ENCODE results near the gene MACIR. TPM values are rescaled to one million over a fixed set of nuclear protein-coding genes. Genes with fewer than 3 reads are reported as not detected.

Gene MACIR
- total RNA-seq, 4 donors from 2014 or later = 12.2 to 41.7 (median 19.5) TPM

DNA sequence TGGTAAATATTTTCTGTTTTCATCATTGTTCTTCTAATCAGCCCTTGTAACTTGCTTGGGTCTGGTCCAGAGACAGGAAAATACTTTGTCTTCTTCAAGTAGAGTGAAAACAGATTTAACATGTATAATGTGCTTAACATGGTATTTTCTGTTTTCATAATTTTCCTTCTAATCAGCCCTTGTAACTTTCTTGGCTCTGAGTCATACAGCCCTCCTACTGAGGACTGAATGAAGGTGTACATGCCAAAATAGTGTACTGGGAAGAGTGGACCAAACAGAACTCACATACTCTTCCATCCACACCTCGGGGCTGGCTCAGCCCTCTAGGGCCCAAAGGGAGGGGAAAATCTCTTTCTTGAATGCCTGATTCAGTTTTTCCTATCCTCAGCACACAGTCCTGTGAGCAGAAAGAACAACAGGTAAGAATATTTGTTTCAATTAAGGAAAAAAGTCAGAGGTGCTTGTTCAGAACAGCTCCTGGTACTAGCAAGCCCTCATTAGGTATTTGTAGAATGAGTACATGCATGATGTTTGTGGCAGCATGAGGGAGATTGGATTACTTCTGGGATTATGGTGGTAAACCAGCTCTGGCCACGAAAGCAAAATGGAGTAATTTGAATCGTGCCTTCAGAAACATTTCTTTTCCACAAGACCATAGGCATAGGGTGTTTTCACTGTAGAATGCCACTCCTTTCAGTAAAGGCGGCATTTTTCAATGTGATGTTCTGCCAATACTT, 24.2 kb upstream of the MACIR start:
- TF ChIP-seq, protein P1, sequence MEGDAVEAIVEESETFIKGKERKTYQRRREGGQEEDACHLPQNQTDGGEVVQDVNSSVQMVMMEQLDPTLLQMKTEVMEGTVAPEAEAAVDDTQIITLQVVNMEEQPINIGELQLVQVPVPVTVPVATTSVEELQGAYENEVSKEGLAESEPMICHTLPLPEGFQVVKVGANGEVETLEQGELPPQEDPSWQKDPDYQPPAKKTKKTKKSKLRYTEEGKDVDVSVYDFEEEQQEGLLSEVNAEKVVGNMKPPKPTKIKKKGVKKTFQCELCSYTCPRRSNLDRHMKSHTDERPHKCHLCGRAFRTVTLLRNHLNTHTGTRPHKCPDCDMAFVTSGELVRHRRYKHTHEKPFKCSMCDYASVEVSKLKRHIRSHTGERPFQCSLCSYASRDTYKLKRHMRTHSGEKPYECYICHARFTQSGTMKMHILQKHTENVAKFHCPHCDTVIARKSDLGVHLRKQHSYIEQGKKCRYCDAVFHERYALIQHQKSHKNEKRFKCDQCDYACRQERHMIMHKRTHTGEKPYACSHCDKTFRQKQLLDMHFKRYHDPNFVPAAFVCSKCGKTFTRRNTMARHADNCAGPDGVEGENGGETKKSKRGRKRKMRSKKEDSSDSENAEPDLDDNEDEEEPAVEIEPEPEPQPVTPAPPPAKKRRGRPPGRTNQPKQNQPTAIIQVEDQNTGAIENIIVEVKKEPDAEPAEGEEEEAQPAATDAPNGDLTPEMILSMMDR (IDR thresholded peaks at IDR 0.05; ENCODE audit: low read depth) = no peak

DNA sequence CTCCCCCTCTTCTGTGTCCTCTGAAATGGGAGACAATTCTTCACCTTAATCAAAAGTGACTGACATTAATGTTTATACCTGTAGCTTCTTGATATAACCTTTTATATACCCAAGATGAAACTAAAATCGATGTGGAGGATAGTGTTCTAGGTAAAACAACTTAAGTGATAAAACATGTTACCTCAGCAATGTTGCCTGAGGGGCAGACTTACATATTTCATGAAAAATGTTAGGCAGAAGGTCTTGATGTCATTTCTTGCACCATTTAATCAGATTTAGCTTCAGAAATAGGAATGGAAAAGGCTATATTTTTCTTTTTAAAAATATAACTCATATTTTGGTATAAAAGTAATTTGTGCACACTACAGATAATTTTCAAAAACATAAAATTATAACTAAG, 22.7 kb upstream of the MACIR start:
- TF ChIP-seq, protein P1 (IDR thresholded peaks at IDR 0.05; ENCODE audit: low read depth) = no peak

DNA sequence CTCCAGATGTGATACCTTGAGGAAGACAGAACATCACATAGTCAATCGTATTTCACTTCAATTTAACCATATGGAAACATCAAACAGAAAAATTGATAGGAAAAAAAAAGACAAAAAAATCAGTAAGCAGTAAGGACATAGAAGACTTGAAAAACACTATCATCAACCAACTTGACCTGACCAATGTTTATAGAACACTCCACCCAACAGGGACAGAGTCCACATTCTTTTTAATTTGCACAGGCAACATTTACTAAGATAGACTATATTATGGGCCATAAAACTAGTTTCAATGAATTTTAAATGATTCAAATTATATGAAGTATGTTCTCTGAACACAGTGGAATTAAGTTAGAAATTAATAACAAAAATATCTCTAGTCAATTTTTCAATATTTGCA, 20.8 kb upstream of the MACIR start:
- TF ChIP-seq, protein P1 (IDR thresholded peaks at IDR 0.05; ENCODE audit: low read depth) = no peak

GRCh38 chr5:103243665-103244064, 14.9 kb upstream of the MACIR start:
- TF ChIP-seq, protein P1 (IDR thresholded peaks at IDR 0.05; ENCODE audit: low read depth) = no peak

DNA sequence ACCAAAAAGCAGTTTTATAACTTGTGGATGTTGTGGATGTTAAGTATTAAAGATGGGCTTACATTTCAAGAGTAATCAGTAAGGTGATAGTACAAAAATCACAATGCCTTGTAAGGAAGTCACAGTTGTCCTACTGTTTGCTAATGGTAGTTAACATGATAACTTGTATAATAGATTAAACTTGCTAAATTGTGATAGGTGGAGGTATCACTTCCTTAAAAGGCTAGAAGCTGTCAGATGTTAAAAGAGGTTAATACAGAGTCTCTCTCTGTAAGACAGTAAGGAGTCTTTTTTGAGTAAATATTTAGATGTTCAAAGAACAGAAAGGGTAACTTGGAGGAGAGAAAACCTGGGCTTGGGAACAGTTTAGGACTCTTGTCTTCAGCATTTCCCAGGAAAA, 14.2 kb upstream of the MACIR start:
- TF ChIP-seq, protein P1 (IDR thresholded peaks at IDR 0.05; ENCODE audit: low read depth) = no peak

- TF ChIP-seq, protein P1 (IDR thresholded peaks at IDR 0.05; ENCODE audit: low read depth) = no peak
Observed at GRCh38 chr5:103245761-103246160, 12.8 kb upstream of the MACIR start.

- TF ChIP-seq, protein P1 (IDR thresholded peaks at IDR 0.05; ENCODE audit: low read depth) = no peak
Observed at GRCh38 chr5:103247118-103247517, 11.4 kb upstream of the MACIR start.
